Measurements from ENCODE around the gene HOXD9. TPM values are rescaled to one million over a fixed set of nuclear protein-coding genes. Genes with fewer than 3 reads are reported as not detected.

HOXD9 gene
- total RNA-seq, 1 experiment from 2014 or later, result not detected

DNA sequence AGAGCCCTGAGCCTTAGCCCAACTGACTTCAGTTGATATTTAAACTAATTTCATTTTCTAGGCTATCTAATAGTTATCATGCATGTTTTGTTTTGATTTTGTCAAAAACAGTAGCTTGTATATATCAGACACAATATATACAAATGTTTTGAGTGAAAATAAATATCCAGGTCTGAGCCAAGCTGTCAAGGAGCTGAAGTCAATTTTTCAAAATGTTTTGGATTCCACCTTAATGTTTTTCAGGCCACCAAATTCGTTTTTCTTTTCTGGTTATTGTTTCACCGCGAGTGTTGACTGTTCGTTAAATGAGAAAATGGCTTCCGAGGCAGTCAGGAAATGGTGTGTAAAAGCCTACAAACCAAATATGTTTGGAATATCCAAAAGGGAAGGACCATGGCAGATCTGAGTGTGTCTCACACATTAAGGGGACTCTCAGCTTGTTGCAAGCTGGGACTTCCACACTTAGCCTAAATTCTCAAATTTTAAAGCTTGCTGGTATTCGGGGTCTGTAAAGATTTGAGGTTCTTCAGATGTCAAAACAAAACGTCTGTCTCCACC, 20.1 kb upstream of the HOXD9 start:
- Histone ChIP-seq H2BK120ac (ENCODE audit: low read depth, low read length, poor library complexity, severe bottlenecking) (no peak overlapping the region), H3K14ac (ENCODE audit: insufficient read depth, low read length) (no peak overlapping the region), H2BK15ac (ENCODE audit: low read depth, low read length) (no peak overlapping the region), H3K27ac (ENCODE audit: insufficient read length, low read depth, low read length) (no peak overlapping the region), H3K9me3 (ENCODE audit: control insufficient read depth, low read depth, low read length) (no peaks in the 10 kb centered on the region), H4K5ac (ENCODE audit: insufficient read length, low read depth, low read length) (no peak overlapping the region), H3K79me2 (ENCODE audit: insufficient read depth, low read length) (no peaks in the 10 kb centered on the region), H4K91ac (ENCODE audit: insufficient read length, low read depth, low read length) (no peak overlapping the region), H4K20me1 (ENCODE audit: control insufficient read depth, insufficient read depth, insufficient read length) (no peaks in the 10 kb centered on the region), H2AFZ (ENCODE audit: low read length) (no peak overlapping the region), H3K23ac (ENCODE audit: insufficient read length, low read depth, low read length) (no peak overlapping the region), H3K4me2 (ENCODE audit: insufficient read depth, insufficient read length, low read length) (no peak overlapping the region), H3K9ac (ENCODE audit: extremely low read depth, insufficient read length, low read length) (no peak overlapping the region), H3K56ac (ENCODE audit: insufficient read length, low read depth, low read length) (no peak overlapping the region), H3K23me2 (ENCODE audit: insufficient read length, low read depth, low read length, poor library complexity, severe bottlenecking) (peaks cover 5% of the 10 kb centered on the region), H2AK5ac (ENCODE audit: insufficient read length, low read length) (no peak overlapping the region), H2BK5ac (ENCODE audit: insufficient read length, low read length) (no peak overlapping the region), H2BK20ac (ENCODE audit: low read depth, low read length, poor library complexity, severe bottlenecking) (no peak overlapping the region), H2BK12ac (ENCODE audit: insufficient read length, low read depth, low read length) (no peak overlapping the region), H3K4me1 (ENCODE audit: insufficient read depth, low read length) (peaks cover 3% of the 10 kb centered on the region; the same call in 1 of the 2 replicates), H3K18ac (ENCODE audit: insufficient read length, low read depth, low read length) (no peak overlapping the region), H4K8ac (replicated peaks; ENCODE audit: insufficient read length, low read depth, low read length) (no peak overlapping the region), H3T11ph (ENCODE audit: low read length) (no peak overlapping the region), H3K4ac (ENCODE audit: low read depth, low read length) (no peak overlapping the region), H3K27me3 (ENCODE audit: insufficient read depth, low read length) (peaks cover 94% of the 10 kb centered on the region), H3K79me1 (ENCODE audit: insufficient read depth, low read depth, low read length, poor library complexity, severe bottlenecking) (no peaks in the 10 kb centered on the region)
- Mint-ChIP-seq H3K27ac (no peak overlapping the region), H3K9me3 (peaks cover 5 to 19% of the 10 kb centered on the region in 2 experiments), H3K4me1 (peaks cover 28 to 47% of the 10 kb centered on the region in 2 experiments), H3K36me3 (ENCODE audit: insufficient read depth in 1 of 3, low read depth in 3 of 3) (no peaks in the 10 kb centered on the region; a peak in 2 of 7 replicates), H3K27me3 (ENCODE audit: low read depth) (peaks cover 100% of the 10 kb centered on the region), H3K4me3 (no peak overlapping the region; a peak in 1 of 5 replicates)
- no CpG with 5 or more reads among the region's 7 CpGs for WGBS (ENCODE audit: extremely low coverage, insufficient read length, low lambda C conversion rate)
- TF ChIP-seq, protein P1, sequence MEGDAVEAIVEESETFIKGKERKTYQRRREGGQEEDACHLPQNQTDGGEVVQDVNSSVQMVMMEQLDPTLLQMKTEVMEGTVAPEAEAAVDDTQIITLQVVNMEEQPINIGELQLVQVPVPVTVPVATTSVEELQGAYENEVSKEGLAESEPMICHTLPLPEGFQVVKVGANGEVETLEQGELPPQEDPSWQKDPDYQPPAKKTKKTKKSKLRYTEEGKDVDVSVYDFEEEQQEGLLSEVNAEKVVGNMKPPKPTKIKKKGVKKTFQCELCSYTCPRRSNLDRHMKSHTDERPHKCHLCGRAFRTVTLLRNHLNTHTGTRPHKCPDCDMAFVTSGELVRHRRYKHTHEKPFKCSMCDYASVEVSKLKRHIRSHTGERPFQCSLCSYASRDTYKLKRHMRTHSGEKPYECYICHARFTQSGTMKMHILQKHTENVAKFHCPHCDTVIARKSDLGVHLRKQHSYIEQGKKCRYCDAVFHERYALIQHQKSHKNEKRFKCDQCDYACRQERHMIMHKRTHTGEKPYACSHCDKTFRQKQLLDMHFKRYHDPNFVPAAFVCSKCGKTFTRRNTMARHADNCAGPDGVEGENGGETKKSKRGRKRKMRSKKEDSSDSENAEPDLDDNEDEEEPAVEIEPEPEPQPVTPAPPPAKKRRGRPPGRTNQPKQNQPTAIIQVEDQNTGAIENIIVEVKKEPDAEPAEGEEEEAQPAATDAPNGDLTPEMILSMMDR (conservative IDR thresholded peaks at IDR 0.05), result no peak
- no peak for DNase-seq

All from H9 (cell line).